HG03108 (cell line): ENCODE measurements around the gene DHRS1.
"Not testable (repeated sequence)": the region's sequence is repeated elsewhere in the genome, so short reads cannot be mapped to it uniquely, and the experiment has no call there.

Experiments
- ATAC-seq: cut with Tn5 transposase; IDR thresholded peaks from one replicate; pipeline ENCODE4 v1.9.1; 2021; ENCODE audit warnings: moderate library complexity; ENCODE audit not compliant: unreplicated experiment

Gene DHRS1

DNA sequence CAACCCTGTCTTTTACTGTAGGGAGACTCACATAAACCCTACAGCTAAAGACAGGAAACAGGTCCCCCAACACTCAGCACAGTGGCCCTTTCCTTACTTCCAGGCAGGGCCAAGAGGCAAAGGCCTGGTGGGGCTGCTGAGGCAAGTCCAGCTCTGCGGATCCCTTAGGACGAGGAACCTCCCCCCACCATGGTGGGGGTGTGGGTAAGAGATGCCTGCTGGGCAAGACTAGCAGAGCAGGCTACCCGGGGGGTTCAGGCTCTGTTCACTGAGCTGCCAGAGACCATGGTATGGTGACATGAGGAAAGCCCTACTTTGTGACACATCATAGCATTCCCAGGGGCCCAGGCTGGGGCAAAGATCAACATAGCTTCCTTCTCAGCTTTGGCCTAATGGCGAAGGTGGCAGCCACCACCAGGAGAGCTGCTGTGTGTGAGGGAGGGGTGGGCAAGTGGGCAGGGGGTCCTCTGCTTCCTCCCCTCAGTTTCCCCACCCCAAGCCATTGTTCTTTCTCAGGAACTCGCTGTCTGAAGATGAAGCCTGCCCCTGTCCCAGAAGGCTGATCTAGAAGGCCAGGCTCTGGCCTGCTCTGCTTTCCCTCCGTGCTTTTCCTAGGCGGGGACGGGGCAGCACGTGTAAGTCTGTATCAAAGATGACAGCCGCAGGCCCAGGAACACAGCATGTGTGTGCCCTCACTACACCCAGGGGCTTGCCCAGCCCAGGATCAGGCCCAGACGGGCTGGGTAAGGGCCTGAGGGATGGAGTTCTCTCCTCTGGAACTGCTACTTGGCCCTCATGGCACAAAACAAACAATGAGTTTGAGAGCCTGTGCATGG is 47.1 kb downstream of the DHRS1 start:
- ATAC-seq: no peak

- no peak for ATAC-seq
Measured at GRCh38 chr14:24251880-24252288, 47.7 kb downstream of the DHRS1 start.

- no peak for ATAC-seq
Measured at GRCh38 chr14:24250354-24250753, 49.2 kb downstream of the DHRS1 start.

GRCh38 chr14:24249230-24250021 is 50.2 kb downstream of the DHRS1 start:
- ATAC-seq: no peak

- ATAC-seq: no peak
Measured at GRCh38 chr14:24247422-24247821, 52.2 kb downstream of the DHRS1 start.

- ATAC-seq: no peak
Measured at GRCh38 chr14:24246765-24247212, 52.8 kb downstream of the DHRS1 start.

DNA sequence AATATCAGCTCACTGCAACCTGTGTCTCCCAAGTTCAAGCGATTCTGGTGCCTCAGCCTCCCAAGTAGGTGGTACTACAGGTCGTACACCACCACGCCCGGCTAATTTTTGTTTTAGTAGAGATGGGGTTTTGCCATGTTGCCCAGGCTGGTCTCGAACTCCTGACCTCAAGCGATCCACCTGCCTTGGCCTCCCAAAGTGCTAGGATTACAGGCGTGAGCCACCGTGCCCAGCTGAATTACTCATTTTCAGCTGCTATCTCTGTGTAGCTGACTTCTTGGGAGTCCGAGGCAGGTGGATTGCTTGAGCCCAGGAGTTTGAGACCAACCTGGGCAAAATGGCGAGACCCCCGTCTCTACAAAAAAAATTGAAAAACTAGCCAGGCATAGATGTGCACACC is 54.2 kb downstream of the DHRS1 start:
- ATAC-seq: not testable (repeated sequence)

- ATAC-seq: no peak
Measured at GRCh38 chr14:24243336-24243836, 56.2 kb downstream of the DHRS1 start.

GRCh38 chr14:24241829-24242443 is 57.6 kb downstream of the DHRS1 start:
- ATAC-seq: peak; percentile 70
